ENCODE data around the gene KANSL3.

- TF ChIP-seq CTCF (IDR thresholded peaks at IDR 0.05; ENCODE audit: extremely low read depth in 1 of 2, insufficient read depth in 1 of 2, low read depth in 1 of 2, low read length in 2 of 2) = no peak
- no peak for TF ChIP-seq POLR2AphosphoS5 (IDR thresholded peaks at IDR 0.05; ENCODE audit: insufficient read depth, low read depth, low read length)
- TF ChIP-seq POLR2A (IDR thresholded peaks at IDR 0.05; ENCODE audit: low read depth, low read length) = no peak
- no peak for TF ChIP-seq FOS (IDR thresholded peaks at IDR 0.05; ENCODE audit: borderline replicate concordance, insufficient read depth, low read length)
- TF ChIP-seq JUN (IDR thresholded peaks at IDR 0.05; ENCODE audit: borderline replicate concordance, insufficient read depth, insufficient read length, low read depth) = no peak
- no peak for TF ChIP-seq EZH2 (IDR thresholded peaks at IDR 0.05; ENCODE audit: borderline replicate concordance, low read depth, low read length, severe bottlenecking)
- TF ChIP-seq MYC (IDR thresholded peaks at IDR 0.05; ENCODE audit: low read depth, low read length) = no peak
- no peak for TF ChIP-seq MAX (IDR thresholded peaks at IDR 0.05; ENCODE audit: insufficient read depth, insufficient read length)
Measured at GRCh38 chr2:96663829-96664228, 25.7 kb upstream of the KANSL3 start.

Data from endothelial cell of umbilical vein (primary cell).